IMR-90 (cell line): Measurements from ENCODE around the gene CACNA1D. TPM values are rescaled to one million over a fixed set of nuclear protein-coding genes. Genes with fewer than 3 reads are reported as not detected.
"Not testable (repeated sequence)": the region's sequence is repeated elsewhere in the genome, so short reads cannot be mapped to it uniquely, and the experiment has no call there.

Experiments used
- ATAC-seq: fragments of 200-7000 bp; cut with Tn5 transposase; 2 replicates; pipeline ENCODE4 v1.9.1; 2020; ENCODE audit warnings: low read depth, mild to moderate bottlenecking, moderate library complexity
- BruUV-seq: library from RNA; stranded (reverse); fragments of 400-500 nt; replicated peaks from 2 replicates; lab custom pipeline; 2021; lab: Mats Ljungman, UMichigan
- CTCF ChIA-PET: fragments of 300-600 bp; formaldehyde crosslinking; extraction: SDS; loops from one replicate; lab custom pipeline; 2021; ENCODE audit warnings: antibody characterized with exemption; lab: Yijun Ruan, JAX
- POLR2A ChIA-PET: fragments of 300-600 bp; sonication (Branson Sonifier 250); formaldehyde crosslinking; loops from one replicate; lab custom pipeline; 2022; ENCODE audit warnings: antibody characterized with exemption; ENCODE audit not compliant: unreplicated experiment; lab: Charles Lee
- DNase-seq: peaks from one replicate; pipeline ENCODE4 v3.0.0; 2013
- H2AFZ ChIP-seq: replicated peaks from 2 replicates; pipeline ENCODE3; 2013; ENCODE audit warnings: low read length, mild to moderate bottlenecking; ENCODE audit not compliant: poor library complexity
- H2AK5ac ChIP-seq: 2 replicates; pipeline ENCODE4 v1.6.1; 2013; ENCODE audit warnings: low read depth, low read length, inconsistent platforms
- H2AK9ac ChIP-seq: replicated peaks from 2 replicates; pipeline ENCODE3; 2013; ENCODE audit warnings: mild to moderate bottlenecking, low read depth, low read length, moderate library complexity; ENCODE audit not compliant: poor library complexity
- H2BK120ac ChIP-seq: 2 replicates; pipeline ENCODE4 v1.6.1; 2013; ENCODE audit warnings: low read depth, low read length, inconsistent platforms
- H2BK15ac ChIP-seq: 3 replicates; pipeline ENCODE4 v1.6.1; 2013; ENCODE audit warnings: low read depth, low read length, inconsistent platforms
- H2BK20ac ChIP-seq: 2 replicates; pipeline ENCODE4 v1.6.1; 2013; ENCODE audit warnings: low read depth, mild to moderate bottlenecking, inconsistent platforms, low read length, moderate library complexity
- H2BK5ac ChIP-seq: 2 replicates; pipeline ENCODE4 v1.6.1; 2013; ENCODE audit warnings: mild to moderate bottlenecking, low read depth, low read length, inconsistent platforms; ENCODE audit not compliant: poor library complexity, severe bottlenecking
- H3K14ac ChIP-seq: replicated peaks from 2 replicates; pipeline ENCODE4 v1.6.1; 2013; ENCODE audit warnings: low read depth, low read length, inconsistent platforms
- H3K18ac ChIP-seq: 2 replicates; pipeline ENCODE4 v1.6.1; 2013; ENCODE audit warnings: low read depth, low read length, control low read depth
- H3K23ac ChIP-seq: 2 replicates; pipeline ENCODE4 v1.6.1; 2013; ENCODE audit warnings: low read depth, low read length, inconsistent platforms
- H3K27ac ChIP-seq: 2 replicates; pipeline ENCODE4 v1.5.1; 2013; ENCODE audit warnings: mild to moderate bottlenecking, control low read depth, low read length; ENCODE audit not compliant: insufficient read depth
- H3K27me3 ChIP-seq: 2 replicates; pipeline ENCODE4 v1.6.1; 2013; ENCODE audit warnings: low read length; ENCODE audit not compliant: control insufficient read depth, insufficient read depth
- H3K36me3 ChIP-seq: 2 replicates; pipeline ENCODE4 v1.6.1; 2013; ENCODE audit warnings: low read length, mixed read lengths; ENCODE audit not compliant: control insufficient read depth, insufficient read depth
- H3K4ac ChIP-seq: 2 replicates; pipeline ENCODE4 v1.6.1; 2013; ENCODE audit warnings: low read depth, low read length, inconsistent platforms
- H3K4me1 ChIP-seq: 2 replicates; pipeline ENCODE4 v1.6.1; 2013; ENCODE audit warnings: low read length, mixed read lengths; ENCODE audit not compliant: control insufficient read depth, insufficient read depth
- H3K4me2 ChIP-seq: 2 replicates; pipeline ENCODE4 v1.6.1; 2013; ENCODE audit warnings: low read depth, mild to moderate bottlenecking, control low read depth, low read length, moderate library complexity
- H3K4me3 ChIP-seq: 2 replicates; pipeline ENCODE4 v1.5.1; 2013; ENCODE audit warnings: low read depth, mild to moderate bottlenecking, control low read depth, low read length, moderate library complexity; ENCODE audit not compliant: insufficient read depth
- H3K56ac ChIP-seq: 2 replicates; pipeline ENCODE4 v1.6.1; 2013; ENCODE audit warnings: low read length, inconsistent platforms; ENCODE audit not compliant: insufficient read depth; ENCODE audit errors: extremely low read depth
- H3K79me1 ChIP-seq, 2 experiments: 2 replicates each; pipeline ENCODE4 v1.6.1; 2013; ENCODE audit warnings: low read length in 2 of 2, inconsistent platforms in 1 of 2, low read depth in 1 of 2
- H3K9ac ChIP-seq: 2 replicates; pipeline ENCODE4 v1.6.1; 2013; ENCODE audit warnings: low read depth, low read length, control low read depth
- H3K9me1 ChIP-seq: 2 replicates; pipeline ENCODE4 v1.6.1; 2013; ENCODE audit warnings: low read length, inconsistent platforms; ENCODE audit not compliant: insufficient read depth
- H3K9me3 ChIP-seq: 2 replicates; pipeline ENCODE4 v1.6.1; 2013; ENCODE audit warnings: low read length; ENCODE audit not compliant: control insufficient read depth, insufficient read depth
- H4K20me1 ChIP-seq: 2 replicates; pipeline ENCODE4 v1.6.1; 2013; ENCODE audit warnings: low read length, inconsistent platforms; ENCODE audit not compliant: insufficient read depth
- H4K5ac ChIP-seq: 2 replicates; pipeline ENCODE4 v1.6.1; 2013; ENCODE audit warnings: mild to moderate bottlenecking, low read depth, low read length, control low read depth
- H4K8ac ChIP-seq, 2 experiments: 2 replicates each; pipeline ENCODE4 v1.6.1; 2013; ENCODE audit warnings: low read depth in 2 of 2, low read length in 2 of 2, control low read depth in 1 of 2, inconsistent platforms in 1 of 2
- H4K91ac ChIP-seq: 2 replicates; pipeline ENCODE4 v1.6.1; 2013; ENCODE audit warnings: low read depth, low read length, inconsistent platforms; ENCODE audit not compliant: insufficient read depth
- WGBS, 2 experiments: methylation state at CpG; one replicate each; pipeline versions ENCODE4 v1.1.5 to v1.1.7; 2013; ENCODE audit warnings: missing lambda C conversion rate in 2 of 2; ENCODE audit not compliant: insufficient read length in 1 of 2; ENCODE audit errors: extremely low coverage in 2 of 2; 5-methylcytosine and 5-hydroxymethylcytosine counted together
- dilution Hi-C: fragments of 300-500 bp; cut with HindIII; formaldehyde crosslinking; loops from one replicate; pipeline ENCODE4 v1.14.3; 2018; ENCODE audit warnings: low sequenced_read_pairs; ENCODE audit not compliant: unreplicated experiment
- in situ Hi-C: fragments of 300-500 bp; cut with MboI; formaldehyde crosslinking; loops from 3 replicates; pipeline ENCODE4 v1.14.3; 2019; ENCODE audit warnings: low sequenced_read_pairs, inconsistent platforms, mixed read lengths
- intact Hi-C: fragments of 100-400 bp; cut with micrococcal nuclease; formaldehyde crosslinking; loops from 2 replicates; pipeline ENCODE4 v1.10.0; 2022
- polyA plus RNA-seq, 3 experiments: library from polyadenylated mRNA; depleted of rRNA; stranded (reverse); fragments of >200 nt; gene quantifications; 2 replicates each; pipeline ENCODE4 v1.2.3, GENCODE V29; 2012; ENCODE audit warnings: low replicate concordance in 1 of 3
- total RNA-seq: library from RNA; depleted of rRNA; stranded (reverse); fragments of >200 nt; gene quantifications from 2 replicates; pipeline ENCODE4 v1.2.3, GENCODE V29; 2012

CACNA1D gene
- total and polyA plus RNA-seq, 2 of the 4 experiments (the other 2 are of a cell fraction), result 0.07 TPM; not detected in 1

- POLR2A ChIA-PET, dilution Hi-C loops, DNase-seq, H2AK9ac ChIP-seq, H3K4me2 ChIP-seq, H3K27ac ChIP-seq, H3K9ac ChIP-seq, H2BK120ac ChIP-seq, H4K8ac ChIP-seq, H4K91ac ChIP-seq, H2BK5ac ChIP-seq, H3K4ac ChIP-seq, CTCF ChIA-PET, intact Hi-C loops, BruUV-seq, H2BK20ac ChIP-seq, H3K4me3 ChIP-seq, H2BK15ac ChIP-seq, H4K5ac ChIP-seq, H3K9me3 ChIP-seq, H3K18ac ChIP-seq, H3K79me1 ChIP-seq, H2AFZ ChIP-seq, in situ Hi-C loops, H2AK5ac ChIP-seq, H3K27me3 ChIP-seq, H3K36me3 ChIP-seq, H3K4me1 ChIP-seq, ATAC-seq, H3K56ac ChIP-seq, H3K23ac ChIP-seq, H3K9me1 ChIP-seq, H3K14ac ChIP-seq, H4K20me1 ChIP-seq: not testable (repeated sequence)
- WGBS, 2 experiments, result no CpG with 5 or more reads among the region's 1 CpG
Observed at GRCh38 chr3:53477689-53478088, 16.7 kb upstream of the CACNA1D start.
